Naive thymus-derived CD8-positive, alpha-beta T cell (primary cell): ENCODE measurements around the gene ENOSF1. TPM values are rescaled to one million over a fixed set of nuclear protein-coding genes. Genes with fewer than 3 reads are reported as not detected.

Source experiments
- ATAC-seq, 2 donors: fragments of 150-1000 bp; cut with Tn5 transposase in 1 of 2; sonication (Bioruptor Pico), chemical (Tn5 transposase) in 1 of 2; 1 replicate in 1 of 2; 2 replicates in 1 of 2; pipeline ENCODE4 v1.10.0; 2021; ENCODE audit warnings: mild to moderate bottlenecking in 2 of 2, moderate library complexity in 2 of 2
- POLR2A ChIA-PET: fragments of 350-600 bp; sonication (Branson Sonifier 250); formaldehyde crosslinking; loops from one replicate; lab custom pipeline; 2021; ENCODE audit warnings: antibody characterized with exemption; lab: Charles Lee
- DNase-seq, 10 donors: peaks; one replicate each; pipeline versions ENCODE4 v3.0.0 to v3.0.0-alpha.2; 2020 to 2022
- H3K27ac Mint-ChIP-seq, 10 donors: one replicate each; pipeline ENCODE4 v1.8.0; 2020 to 2022; ENCODE audit warnings: mild to moderate bottlenecking in 10 of 10, mixed read lengths in 10 of 10, moderate library complexity in 4 of 10, inconsistent platforms in 1 of 10
- H3K27me3 Mint-ChIP-seq, 5 donors: one replicate each; pipeline ENCODE4 v1.8.0; 2021 to 2022; ENCODE audit warnings: mixed read lengths in 5 of 5
- H3K36me3 Mint-ChIP-seq, 3 donors: one replicate each; pipeline ENCODE4 v1.8.0; 2020 to 2022; ENCODE audit warnings: mixed read lengths in 3 of 3, mild to moderate bottlenecking in 2 of 3, inconsistent platforms in 1 of 3
- H3K4me1 Mint-ChIP-seq, 4 donors: one replicate each; pipeline ENCODE4 v1.8.0; 2021 to 2022; ENCODE audit warnings: mixed read lengths in 4 of 4
- H3K4me3 Mint-ChIP-seq, 10 donors: one replicate each; pipeline ENCODE4 v1.8.0; 2020 to 2022; ENCODE audit warnings: mild to moderate bottlenecking in 10 of 10, mixed read lengths in 10 of 10, moderate library complexity in 6 of 10, inconsistent platforms in 1 of 10
- H3K9me3 Mint-ChIP-seq, 9 donors: one replicate each; pipeline ENCODE4 v1.8.0; 2020 to 2022; ENCODE audit warnings: mixed read lengths in 9 of 9, mild to moderate bottlenecking in 3 of 9, inconsistent platforms in 1 of 9, moderate library complexity in 1 of 9
- polyA plus RNA-seq, 3 donors: library from polyadenylated mRNA; unstranded; fragments of 300-500 nt; fragmentation: Illumina TruSeq; gene quantifications; one replicate each; pipeline ENCODE4 v1.2.3, GENCODE V29; 2021
- total RNA-seq, 8 experiments: library from RNA in 2 of 8; stranded (reverse) in 2 of 8; gene quantifications; one replicate each; pipeline ENCODE4 v1.2.3 and lab custom pipeline; 2021 to 2026

The ENOSF1 gene
- total and polyA plus RNA-seq, 5 experiments from 2014 or later = 8.2 to 123 (median 13.8) TPM

DNA sequence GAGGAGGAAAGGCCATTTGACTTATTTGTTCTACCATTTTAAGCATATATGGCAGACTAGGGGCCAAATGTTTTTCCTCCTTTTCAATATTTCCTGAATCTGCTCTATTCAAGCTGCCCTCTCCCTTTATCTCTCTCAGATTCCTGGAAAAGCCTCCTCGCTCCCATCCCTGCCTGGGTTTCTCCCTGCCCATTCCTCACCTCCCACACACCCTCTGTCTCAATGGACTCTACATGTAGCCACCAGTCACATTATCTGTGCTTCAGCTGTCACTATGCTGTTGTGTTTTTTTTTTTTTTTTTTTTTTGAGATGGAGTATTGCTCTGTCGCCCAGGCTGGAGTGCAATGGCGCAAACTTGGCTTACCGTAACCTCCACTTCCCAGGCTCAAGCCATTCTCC lies 32.0 kb downstream of the ENOSF1 start:
- Mint-ChIP-seq H3K27ac (peak overlapping the region in 3 of 10 donors; percentile 28 to 52 (median 40)), H3K9me3 (no peaks in the 10 kb centered on the region), H3K4me1 (peaks cover 11 to 16% (median 13%) of the 10 kb centered on the region in 4 donors), H3K4me3 (no peak overlapping the region), H3K36me3 (peaks cover 0 to 68% (median 21%) of the 10 kb centered on the region in 3 donors), H3K27me3 (no peaks in the 10 kb centered on the region)
- POLR2A ChIA-PET = no interaction called here
- DNase-seq (no peak), ATAC-seq (no peak)

DNA sequence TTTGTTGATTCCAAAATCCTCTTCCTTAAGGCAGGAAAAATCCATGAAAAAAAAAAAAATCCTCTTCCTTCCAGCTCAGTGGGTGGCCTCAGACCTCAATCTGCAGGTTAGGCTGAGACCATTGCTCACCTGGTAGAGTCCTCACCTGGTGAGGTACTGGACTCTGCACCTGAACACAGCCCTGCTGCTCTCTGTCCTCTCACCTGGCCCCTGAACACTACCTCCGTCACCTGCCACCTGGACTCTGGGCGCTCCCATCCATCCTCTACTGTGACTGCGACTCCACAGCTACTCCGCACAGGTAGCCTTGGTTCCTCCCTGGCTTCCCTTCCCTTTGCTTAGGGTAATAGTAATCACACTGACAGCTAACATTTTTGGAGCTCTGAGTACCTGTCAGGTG lies 32.9 kb downstream of the ENOSF1 start:
- Mint-ChIP-seq H3K27ac (peak overlapping the region in 1 of 10 donors; percentile 35), H3K4me1 (peaks cover 11 to 16% (median 13%) of the 10 kb centered on the region in 4 donors), H3K4me3 (peak overlapping the region in 1 of 10 donors; percentile 26), H3K36me3 (peaks cover 0 to 69% (median 24%) of the 10 kb centered on the region in 3 donors), H3K27me3 (no peaks in the 10 kb centered on the region), H3K9me3 (no peaks in the 10 kb centered on the region)
- ATAC-seq = no peak
- POLR2A ChIA-PET = interaction anchor here (0.7 kb wide), 1 partner anchor 33 kb away, joined by 4 read pairs; the partner anchor contains the start of gene ENOSF1
- DNase-seq = no peak

DNA sequence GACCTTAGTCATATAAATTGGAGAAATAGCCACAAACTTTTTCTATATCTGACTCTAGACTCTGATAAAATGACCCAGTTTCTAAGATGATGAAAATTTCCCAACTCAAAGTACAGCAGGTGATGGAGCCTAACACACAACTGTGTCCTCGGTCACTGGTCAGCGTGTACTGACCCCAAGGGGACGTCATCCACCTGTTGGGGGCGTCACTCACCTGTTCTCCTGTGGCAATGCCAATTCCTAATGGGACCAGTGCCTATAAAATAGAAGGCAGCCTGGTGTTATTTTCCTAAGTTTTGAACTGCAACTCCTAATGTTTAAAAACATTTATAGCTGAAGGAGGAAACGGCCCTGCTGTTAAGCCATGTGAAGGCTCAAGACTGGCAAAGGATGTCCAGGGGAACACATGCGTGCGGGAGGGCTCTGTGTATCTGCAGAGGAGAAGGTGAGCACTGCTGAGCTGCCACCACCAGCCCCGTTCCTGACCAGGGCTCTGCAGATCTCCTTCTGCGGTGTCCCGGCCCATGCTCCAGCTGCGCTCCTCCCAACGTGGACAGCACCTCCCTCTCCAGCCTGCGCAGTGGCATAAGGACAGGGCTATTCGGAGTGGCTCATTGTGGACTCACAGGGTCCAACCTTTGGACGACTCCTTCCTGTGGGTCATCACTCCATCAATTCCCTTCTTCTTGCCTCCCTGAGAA lies 33.8 kb downstream of the ENOSF1 start:
- peak overlapping the region in 2 of 10 donors; percentile 29 to 31 for H3K27ac Mint-ChIP-seq
- peaks cover 0 to 76% (median 24%) of the 10 kb centered on the region in 3 donors for H3K36me3 Mint-ChIP-seq
- H3K4me1 Mint-ChIP-seq = peaks cover 11 to 16% (median 13%) of the 10 kb centered on the region in 4 donors
- ATAC-seq = no peak
- H3K27me3 Mint-ChIP-seq = no peaks in the 10 kb centered on the region
- DNase-seq = no peak
- no peak overlapping the region for H3K4me3 Mint-ChIP-seq
- H3K9me3 Mint-ChIP-seq = no peaks in the 10 kb centered on the region
- POLR2A ChIA-PET = interaction anchor here (0.7 kb wide), 1 partner anchor 34 kb away, joined by 4 read pairs; the partner anchor contains the start of gene ENOSF1

DNA sequence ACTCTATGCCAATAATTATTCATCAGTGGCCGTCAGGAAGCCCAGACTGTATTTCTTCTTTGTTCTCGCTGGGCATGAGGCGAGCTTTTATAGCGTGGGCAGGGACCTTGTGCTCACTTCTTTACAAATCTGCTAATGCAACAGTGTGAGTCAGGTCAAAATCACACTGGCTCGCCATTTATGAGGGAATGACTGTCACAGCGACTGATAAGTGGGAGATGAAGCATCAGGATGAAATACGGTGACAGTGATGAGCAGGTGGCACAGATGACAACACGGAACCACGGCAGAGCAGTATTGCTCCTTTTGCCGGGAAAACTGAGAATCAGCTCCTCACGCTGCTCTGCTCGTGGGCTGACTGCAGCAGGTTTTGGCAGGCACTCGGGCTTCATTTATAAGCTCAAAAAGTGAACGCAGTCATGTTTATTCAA lies 34.5 kb downstream of the ENOSF1 start:
- Mint-ChIP-seq H3K9me3 (no peaks in the 10 kb centered on the region), H3K36me3 (peaks cover 0 to 78% (median 24%) of the 10 kb centered on the region in 3 donors), H3K27me3 (no peaks in the 10 kb centered on the region), H3K4me3 (no peak overlapping the region), H3K4me1 (peaks cover 11 to 14% (median 13%) of the 10 kb centered on the region in 4 donors), H3K27ac (peak overlapping the region in 1 of 10 donors; percentile 11)
- no peak for ATAC-seq
- DNase-seq = no peak
- POLR2A ChIA-PET = no interaction called here

DNA sequence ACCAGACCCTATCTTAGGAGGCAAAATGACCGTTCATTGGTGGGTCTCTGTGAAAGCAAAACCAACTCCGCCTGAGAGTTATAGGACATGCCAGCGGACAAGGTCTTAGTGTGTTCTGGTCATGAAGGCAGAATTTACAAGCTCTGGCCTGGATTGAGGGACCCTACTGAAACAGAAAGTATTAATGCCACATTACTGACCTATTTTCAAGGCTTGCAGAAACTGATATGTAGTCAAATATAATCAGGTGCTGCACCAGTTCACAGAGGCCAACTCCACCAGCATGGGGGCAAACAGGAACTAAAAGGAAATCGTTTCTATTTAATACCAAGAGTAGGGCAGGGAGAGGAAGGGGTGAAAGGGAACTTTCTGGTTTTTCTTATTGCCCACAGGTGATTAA lies 35.3 kb downstream of the ENOSF1 start:
- no peak for DNase-seq
- Mint-ChIP-seq H3K27ac (peak overlapping the region in 1 of 10 donors; percentile 48), H3K36me3 (peaks cover 0 to 83% (median 22%) of the 10 kb centered on the region in 3 donors), H3K27me3 (no peaks in the 10 kb centered on the region), H3K9me3 (no peaks in the 10 kb centered on the region), H3K4me3 (no peak overlapping the region), H3K4me1 (peaks cover 8 to 11% (median 9%) of the 10 kb centered on the region in 4 donors)
- POLR2A ChIA-PET = no interaction called here
- ATAC-seq = no peak

DNA sequence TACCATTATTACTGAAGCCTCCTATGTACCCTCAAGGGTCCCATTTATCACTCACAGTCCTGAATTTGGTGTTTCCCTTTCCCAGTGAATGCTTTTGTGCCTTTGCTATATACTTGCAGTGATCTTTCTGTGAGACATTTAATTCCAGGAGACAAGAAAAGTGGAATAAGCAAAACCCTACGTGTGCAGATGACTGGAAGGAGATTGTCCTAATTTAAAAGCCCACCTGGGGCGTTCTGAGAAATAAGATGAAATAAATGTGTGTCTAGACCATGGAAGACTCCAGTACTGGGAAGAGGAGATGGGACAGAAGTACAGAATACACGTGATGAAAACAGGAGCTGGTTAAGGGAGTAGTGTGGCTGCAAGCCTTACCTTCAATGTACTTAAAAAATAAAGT lies 35.7 kb downstream of the ENOSF1 start:
- ATAC-seq (no peak), DNase-seq (no peak)
- Mint-ChIP-seq H3K9me3 (no peaks in the 10 kb centered on the region), H3K27me3 (no peaks in the 10 kb centered on the region), H3K36me3 (peaks cover 0 to 82% (median 20%) of the 10 kb centered on the region in 3 donors), H3K27ac (no peak overlapping the region), H3K4me1 (peaks cover 4 to 7% (median 5%) of the 10 kb centered on the region in 4 donors), H3K4me3 (no peak overlapping the region)
- POLR2A ChIA-PET = no interaction called here

DNA sequence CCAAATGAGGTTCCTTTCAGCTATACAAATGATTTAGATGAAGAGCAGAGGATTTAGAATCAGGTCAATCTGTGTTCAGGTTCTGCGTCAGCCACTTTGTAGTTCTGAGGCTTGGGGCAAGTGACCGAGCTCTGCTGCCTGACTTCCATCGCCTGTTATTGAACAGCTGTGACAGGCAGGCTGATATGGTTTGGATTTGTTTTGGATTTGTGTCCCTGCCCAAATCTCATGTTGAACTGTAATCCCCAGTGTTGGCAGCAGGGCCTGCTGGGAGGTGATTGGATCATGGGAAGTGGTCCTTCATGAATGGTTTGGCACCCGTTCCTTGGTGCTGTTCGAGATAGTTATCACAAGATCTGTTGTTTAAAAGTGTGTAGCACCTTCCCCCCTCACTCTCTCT lies 36.4 kb downstream of the ENOSF1 start:
- Mint-ChIP-seq H3K27me3 (no peaks in the 10 kb centered on the region), H3K4me1 (peaks cover 0 to 4% (median under 1%) of the 10 kb centered on the region in 4 donors), H3K4me3 (no peak overlapping the region), H3K36me3 (peaks cover 0 to 82% (median 19%) of the 10 kb centered on the region in 3 donors), H3K9me3 (no peaks in the 10 kb centered on the region), H3K27ac (peak overlapping the region in 1 of 10 donors; percentile 75)
- POLR2A ChIA-PET = no interaction called here
- DNase-seq (no peak), ATAC-seq (no peak)

DNA sequence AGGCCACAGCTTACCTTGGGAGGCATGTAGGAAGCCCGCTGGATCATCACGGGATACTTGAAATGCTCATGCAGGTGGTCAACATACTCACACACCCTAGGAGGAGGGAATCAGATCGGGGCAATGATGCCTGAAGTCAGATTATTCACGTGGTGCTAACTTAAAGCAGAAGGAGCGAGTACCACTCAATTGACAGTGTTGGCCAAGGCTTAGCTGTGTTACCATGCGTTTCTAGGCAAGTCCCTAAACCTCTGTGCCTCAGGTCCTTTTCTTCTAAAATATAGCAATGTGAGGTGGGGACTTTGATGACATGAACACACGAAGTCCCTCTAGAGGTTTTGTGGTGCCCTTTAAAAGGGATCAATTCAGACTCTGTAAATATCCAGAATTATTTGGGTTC lies 37.1 kb downstream of the ENOSF1 start:
- H3K9me3 Mint-ChIP-seq = no peaks in the 10 kb centered on the region
- no peak for ATAC-seq
- DNase-seq = no peak
- no peaks in the 10 kb centered on the region for H3K27me3 Mint-ChIP-seq
- H3K36me3 Mint-ChIP-seq = peaks cover 4 to 86% (median 22%) of the 10 kb centered on the region in 3 donors
- POLR2A ChIA-PET = no interaction called here
- H3K4me1 Mint-ChIP-seq = peaks cover 0 to 5% (median under 1%) of the 10 kb centered on the region in 4 donors
- peak overlapping the region in 1 of 10 donors; percentile 53 for H3K27ac Mint-ChIP-seq
- H3K4me3 Mint-ChIP-seq = no peak overlapping the region

DNA sequence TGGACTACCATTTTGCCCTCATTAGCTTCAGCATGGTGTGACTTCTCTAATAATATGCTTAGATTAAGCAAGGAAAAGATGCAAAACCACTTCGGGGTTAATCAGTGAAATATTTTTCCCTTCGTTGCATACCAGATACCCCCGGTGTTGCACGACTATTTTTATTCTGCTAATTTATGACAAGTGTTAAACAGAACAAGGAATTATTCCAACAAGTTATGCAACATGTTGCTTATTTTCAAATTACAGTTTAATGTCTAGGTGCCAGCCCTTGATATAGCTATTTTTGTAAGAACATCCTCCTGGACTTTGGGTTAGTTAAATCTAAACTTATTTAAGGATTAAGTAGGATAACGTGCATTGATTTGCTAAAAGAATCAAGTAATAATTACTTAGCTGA lies 38.7 kb downstream of the ENOSF1 start:
- Mint-ChIP-seq H3K27ac (no peak overlapping the region), H3K27me3 (no peaks in the 10 kb centered on the region), H3K9me3 (no peaks in the 10 kb centered on the region), H3K36me3 (peaks cover 8 to 79% (median 31%) of the 10 kb centered on the region in 3 donors), H3K4me1 (peaks cover 0 to 5% (median 0%) of the 10 kb centered on the region in 4 donors), H3K4me3 (no peak overlapping the region)
- POLR2A ChIA-PET = no interaction called here
- DNase-seq (no peak), ATAC-seq (no peak)

DNA sequence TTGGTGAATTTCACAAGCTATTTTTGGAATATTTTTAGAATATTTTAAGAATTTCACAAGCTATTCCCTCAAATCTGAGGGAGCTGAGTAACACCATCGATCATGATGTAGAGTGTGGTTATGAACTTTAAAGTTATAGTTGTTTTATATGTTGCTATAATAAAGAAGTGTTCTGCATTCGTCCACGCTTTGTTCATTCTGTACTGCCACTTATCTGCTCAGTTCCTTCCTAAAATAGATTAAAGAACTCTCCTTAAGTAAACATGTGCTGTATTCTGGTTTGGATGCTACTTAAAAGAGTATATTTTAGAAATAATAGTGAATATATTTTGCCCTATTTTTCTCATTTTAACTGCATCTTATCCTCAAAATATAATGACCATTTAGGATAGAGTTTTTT lies 39.1 kb downstream of the ENOSF1 start:
- POLR2A ChIA-PET = no interaction called here
- Mint-ChIP-seq H3K27me3 (no peaks in the 10 kb centered on the region), H3K9me3 (peaks cover 0 to 3% (median 0%) of the 10 kb centered on the region in 9 donors), H3K4me1 (peaks cover 0 to 5% (median under 1%) of the 10 kb centered on the region in 4 donors), H3K36me3 (peaks cover 13 to 79% (median 35%) of the 10 kb centered on the region in 3 donors), H3K27ac (no peak overlapping the region), H3K4me3 (no peak overlapping the region)
- no peak for DNase-seq
- ATAC-seq = no peak

DNA sequence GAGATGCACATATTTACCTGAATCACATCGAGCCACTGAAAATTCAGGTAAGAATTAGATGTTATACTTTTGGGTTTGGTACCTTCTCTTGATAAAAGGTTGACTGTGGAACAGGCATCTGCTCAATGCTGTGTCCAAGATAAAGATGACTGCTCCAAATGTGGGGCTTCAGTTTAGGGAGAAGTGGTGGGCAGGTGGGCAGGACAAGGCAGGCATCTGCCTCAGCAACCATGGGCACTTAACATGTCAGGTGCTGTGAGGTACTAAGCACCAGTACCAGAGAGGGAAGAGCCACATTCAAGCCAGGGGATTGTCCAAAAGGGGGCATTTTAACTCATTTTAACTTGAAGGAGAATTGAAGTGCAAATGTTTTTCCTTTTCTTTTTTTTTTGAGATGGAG lies 41.0 kb downstream of the ENOSF1 start:
- no peak for ATAC-seq
- peaks cover 0 to 3% (median under 1%) of the 10 kb centered on the region in 4 donors for H3K4me1 Mint-ChIP-seq
- peak overlapping the region in 1 of 10 donors; percentile 48 for H3K27ac Mint-ChIP-seq
- POLR2A ChIA-PET = no interaction called here
- DNase-seq = no peak
- H3K4me3 Mint-ChIP-seq = no peak overlapping the region
- H3K27me3 Mint-ChIP-seq = no peaks in the 10 kb centered on the region
- H3K9me3 Mint-ChIP-seq = peaks cover 0 to 6% (median 0%) of the 10 kb centered on the region in 9 donors
- peaks cover 16 to 62% (median 34%) of the 10 kb centered on the region in 3 donors for H3K36me3 Mint-ChIP-seq

DNA sequence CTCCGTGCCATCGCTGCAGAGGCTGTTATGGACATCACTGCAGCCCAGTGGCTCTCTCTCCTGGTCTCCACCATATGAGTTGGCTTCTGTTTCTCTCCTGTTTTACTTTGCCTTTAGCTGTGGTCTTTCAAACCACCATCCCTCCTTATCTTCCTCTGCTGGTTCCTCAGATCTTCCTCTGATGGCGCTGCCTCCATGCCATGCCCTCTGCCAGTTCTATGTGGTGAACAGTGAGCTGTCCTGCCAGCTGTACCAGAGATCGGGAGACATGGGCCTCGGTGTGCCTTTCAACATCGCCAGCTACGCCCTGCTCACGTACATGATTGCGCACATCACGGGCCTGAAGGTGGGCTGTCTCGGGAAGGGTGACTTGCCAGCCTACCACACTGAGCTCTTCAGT lies 41.9 kb downstream of the ENOSF1 start:
- POLR2A ChIA-PET = no interaction called here
- DNase-seq (no peak), ATAC-seq (no peak)
- H3K4me3 Mint-ChIP-seq = no peak overlapping the region
- H3K27ac Mint-ChIP-seq = peak overlapping the region in 5 of 10 donors; percentile 22 to 83 (median 25)
- H3K27me3 Mint-ChIP-seq = no peaks in the 10 kb centered on the region
- H3K9me3 Mint-ChIP-seq = peaks cover 0 to 6% (median 0%) of the 10 kb centered on the region in 9 donors
- peaks cover 0 to 3% (median under 1%) of the 10 kb centered on the region in 4 donors for H3K4me1 Mint-ChIP-seq
- H3K36me3 Mint-ChIP-seq = peaks cover 16 to 55% (median 34%) of the 10 kb centered on the region in 3 donors

DNA sequence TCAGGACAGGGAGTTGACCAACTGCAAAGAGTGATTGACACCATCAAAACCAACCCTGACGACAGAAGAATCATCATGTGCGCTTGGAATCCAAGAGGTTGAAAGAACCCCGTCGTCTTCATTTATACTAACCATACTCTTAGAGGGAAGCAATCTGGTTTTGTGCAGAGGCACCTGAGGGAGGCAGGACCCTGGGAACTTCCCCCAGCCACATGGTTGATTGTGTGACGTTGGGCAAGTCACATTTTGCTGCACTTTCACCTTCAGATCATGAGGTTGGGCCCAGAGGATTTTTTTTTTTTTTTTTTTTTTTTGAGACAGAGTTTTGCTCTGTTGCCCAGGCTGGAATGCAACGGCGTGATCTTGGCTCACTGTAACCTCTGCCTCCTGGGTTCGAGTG lies 43.4 kb downstream of the ENOSF1 start:
- peaks cover 0 to 3% (median under 1%) of the 10 kb centered on the region in 4 donors for H3K4me1 Mint-ChIP-seq
- no peak overlapping the region for H3K4me3 Mint-ChIP-seq
- no peak for ATAC-seq
- peaks cover 0 to 6% (median 0%) of the 10 kb centered on the region in 9 donors for H3K9me3 Mint-ChIP-seq
- POLR2A ChIA-PET = no interaction called here
- no peak for DNase-seq
- H3K36me3 Mint-ChIP-seq = peaks cover 16 to 45% (median 28%) of the 10 kb centered on the region in 3 donors
- H3K27ac Mint-ChIP-seq = peak overlapping the region in 1 of 10 donors; percentile 4
- no peaks in the 10 kb centered on the region for H3K27me3 Mint-ChIP-seq
